ENCODE results near the gene PIK3R1.

- TF ChIP-seq, protein P1, sequence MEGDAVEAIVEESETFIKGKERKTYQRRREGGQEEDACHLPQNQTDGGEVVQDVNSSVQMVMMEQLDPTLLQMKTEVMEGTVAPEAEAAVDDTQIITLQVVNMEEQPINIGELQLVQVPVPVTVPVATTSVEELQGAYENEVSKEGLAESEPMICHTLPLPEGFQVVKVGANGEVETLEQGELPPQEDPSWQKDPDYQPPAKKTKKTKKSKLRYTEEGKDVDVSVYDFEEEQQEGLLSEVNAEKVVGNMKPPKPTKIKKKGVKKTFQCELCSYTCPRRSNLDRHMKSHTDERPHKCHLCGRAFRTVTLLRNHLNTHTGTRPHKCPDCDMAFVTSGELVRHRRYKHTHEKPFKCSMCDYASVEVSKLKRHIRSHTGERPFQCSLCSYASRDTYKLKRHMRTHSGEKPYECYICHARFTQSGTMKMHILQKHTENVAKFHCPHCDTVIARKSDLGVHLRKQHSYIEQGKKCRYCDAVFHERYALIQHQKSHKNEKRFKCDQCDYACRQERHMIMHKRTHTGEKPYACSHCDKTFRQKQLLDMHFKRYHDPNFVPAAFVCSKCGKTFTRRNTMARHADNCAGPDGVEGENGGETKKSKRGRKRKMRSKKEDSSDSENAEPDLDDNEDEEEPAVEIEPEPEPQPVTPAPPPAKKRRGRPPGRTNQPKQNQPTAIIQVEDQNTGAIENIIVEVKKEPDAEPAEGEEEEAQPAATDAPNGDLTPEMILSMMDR (IDR thresholded peaks at IDR 0.05), result no peak
- TF ChIP-seq EZH2 (IDR thresholded peaks at IDR 0.05), result no peak
- no peak for TF ChIP-seq EZH2phosphoT487 (IDR thresholded peaks at IDR 0.05)
Measured at GRCh38 chr5:68264024-68264956, 48.7 kb downstream of the PIK3R1 start.

All from neural progenitor cell (in vitro differentiated cells).